Loucy (cell line): ENCODE measurements around the gene NPC1L1.

Source experiments
- CTCF ChIP-seq: fragments of 200-600 bp; sonication (generic); conservative IDR thresholded peaks from 2 replicates; pipeline ENCODE4 v1.5.1; 2014; ENCODE audit warnings: mild to moderate bottlenecking, antibody characterized with exemption, low read length
- EZH2phosphoT487 ChIP-seq: fragments of 200-600 bp; IDR thresholded peaks from 2 replicates; pipeline ENCODE4 v1.6.1; 2018; ENCODE audit warnings: antibody characterized with exemption, mild to moderate bottlenecking, moderate library complexity, borderline replicate concordance

- no peak for TF ChIP-seq CTCF
- TF ChIP-seq EZH2phosphoT487, result no peak
Measured at GRCh38 chr7:44505595-44505994, 35.5 kb downstream of the NPC1L1 start.
